Stimulated activated CD8-positive, alpha-beta memory T cell treated with anti-CD3 and anti-CD28 coated beads, Interleukin-15, amount 100 ng/mL, for 24 hours (primary cell): Measurements from ENCODE around the gene CBLIF.
A peak's percentile ranks its signal among the peaks of the same experiment; 100 is the strongest.
"Not testable (repeated sequence)": the region's sequence is repeated elsewhere in the genome, so short reads cannot be mapped to it uniquely, and the experiment has no call there.

ENCODE experiments used
- DNase-seq: peaks from one replicate; pipeline ENCODE4 v3.0.0-alpha.2; 2020; ENCODE audit warnings: low read depth

CBLIF gene

GRCh38 chr11:59847626-59848025, 2.3 kb upstream of the CBLIF start:
- DNase-seq = no peak

GRCh38 chr11:59846556-59846955, 1.3 kb upstream of the CBLIF start:
- DNase-seq = no peak

GRCh38 chr11:59842316-59842715, 3.0 kb downstream of the CBLIF start:
- no peak for DNase-seq

- DNase-seq = no peak
Measured at GRCh38 chr11:59841514-59841913, 3.8 kb downstream of the CBLIF start.

GRCh38 chr11:59839615-59840014, 5.7 kb downstream of the CBLIF start:
- no peak for DNase-seq

GRCh38 chr11:59833602-59834001, 11.7 kb downstream of the CBLIF start:
- DNase-seq = no peak

- DNase-seq = no peak
Measured at GRCh38 chr11:59829358-59829757, 15.9 kb downstream of the CBLIF start.

GRCh38 chr11:59822989-59823566, 22.2 kb downstream of the CBLIF start:
- no peak for DNase-seq

- no peak for DNase-seq
Measured at GRCh38 chr11:59818572-59818971, 26.7 kb downstream of the CBLIF start.

- DNase-seq = not testable (repeated sequence)
Measured at GRCh38 chr11:59816434-59816833, 28.9 kb downstream of the CBLIF start.

- DNase-seq = no peak
Measured at GRCh38 chr11:59815754-59816153, 29.5 kb downstream of the CBLIF start.

GRCh38 chr11:59814021-59814420, 31.3 kb downstream of the CBLIF start:
- DNase-seq = no peak

- no peak for DNase-seq
Measured at GRCh38 chr11:59813364-59813763, 31.9 kb downstream of the CBLIF start.

- DNase-seq = no peak
Measured at GRCh38 chr11:59812220-59812619, 33.1 kb downstream of the CBLIF start.

GRCh38 chr11:59810911-59811259, 34.4 kb downstream of the CBLIF start:
- no peak for DNase-seq

GRCh38 chr11:59810189-59810910, 34.9 kb downstream of the CBLIF start, which contains the start of gene MRPL16:
Gene MRPL16 (minus strand): TSS chr11:59810778. CDS start chr11:59810658, 120 bp downstream.
- peak; percentile 77 for DNase-seq

- no peak for DNase-seq
Measured at GRCh38 chr11:59807047-59807610, 38.2 kb downstream of the CBLIF start.

GRCh38 chr11:59804061-59804460, 41.2 kb downstream of the CBLIF start:
- no peak for DNase-seq

GRCh38 chr11:59802639-59803176, 42.6 kb downstream of the CBLIF start:
- DNase-seq = no peak

- no peak for DNase-seq
Measured at GRCh38 chr11:59801981-59802638, 43.2 kb downstream of the CBLIF start.

GRCh38 chr11:59801160-59801706, 44.1 kb downstream of the CBLIF start:
- no peak for DNase-seq

GRCh38 chr11:59800390-59801025, 44.8 kb downstream of the CBLIF start:
- no peak for DNase-seq
